ENCODE data around the gene SLC27A2.

Gene SLC27A2

DNA sequence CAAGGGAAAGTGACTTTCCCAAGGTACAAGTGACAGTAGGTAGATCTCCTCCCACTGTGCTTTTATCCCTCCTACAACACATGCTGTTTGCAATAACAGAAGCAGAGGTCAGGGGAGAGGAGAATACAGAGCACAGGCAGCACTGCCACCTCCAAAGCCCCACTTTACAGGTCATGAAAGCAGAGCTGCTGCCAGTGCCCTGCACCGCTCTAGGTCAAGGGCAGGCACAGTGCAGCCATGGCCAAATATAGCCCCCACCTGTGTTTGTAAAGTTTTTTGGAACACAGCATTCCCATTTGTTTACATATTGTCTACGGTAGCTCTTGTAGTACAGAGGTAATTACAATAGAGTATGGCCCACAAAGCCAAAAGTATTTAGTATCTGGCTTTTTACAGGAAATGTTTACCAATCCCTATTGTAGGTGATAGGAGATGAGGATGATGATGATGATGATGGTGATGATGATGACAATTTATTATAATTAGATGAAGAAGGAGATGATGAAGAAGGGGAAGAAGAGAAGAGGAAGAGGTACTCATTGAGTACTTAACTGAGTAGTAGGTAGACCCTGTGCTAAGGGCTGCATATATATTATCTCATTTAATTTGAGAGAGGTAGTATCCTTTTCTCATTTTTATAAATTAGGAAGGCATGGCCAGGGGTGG is 63.1 kb downstream of the SLC27A2 start:
- DNase-seq, result no peak

DNA sequence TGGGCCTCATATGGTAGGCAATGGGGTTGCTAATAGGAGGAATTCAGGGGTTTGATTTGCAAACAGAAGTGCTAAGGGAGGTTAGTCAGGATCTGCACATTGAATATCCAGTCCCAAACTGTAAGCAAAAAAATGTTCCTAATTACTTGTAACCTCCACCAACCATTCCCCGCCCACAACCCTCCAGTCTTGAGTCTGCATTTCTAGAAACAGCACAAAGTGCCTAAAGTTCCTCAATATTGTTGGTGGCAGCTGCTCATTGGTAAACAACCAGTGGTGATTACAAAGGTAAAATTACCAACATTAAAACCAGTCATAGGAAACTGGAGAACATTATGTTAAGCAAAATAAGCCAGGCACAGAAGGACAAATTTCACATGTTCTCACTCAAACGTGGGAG is 64.6 kb downstream of the SLC27A2 start:
- DNase-seq, result no peak

DNA sequence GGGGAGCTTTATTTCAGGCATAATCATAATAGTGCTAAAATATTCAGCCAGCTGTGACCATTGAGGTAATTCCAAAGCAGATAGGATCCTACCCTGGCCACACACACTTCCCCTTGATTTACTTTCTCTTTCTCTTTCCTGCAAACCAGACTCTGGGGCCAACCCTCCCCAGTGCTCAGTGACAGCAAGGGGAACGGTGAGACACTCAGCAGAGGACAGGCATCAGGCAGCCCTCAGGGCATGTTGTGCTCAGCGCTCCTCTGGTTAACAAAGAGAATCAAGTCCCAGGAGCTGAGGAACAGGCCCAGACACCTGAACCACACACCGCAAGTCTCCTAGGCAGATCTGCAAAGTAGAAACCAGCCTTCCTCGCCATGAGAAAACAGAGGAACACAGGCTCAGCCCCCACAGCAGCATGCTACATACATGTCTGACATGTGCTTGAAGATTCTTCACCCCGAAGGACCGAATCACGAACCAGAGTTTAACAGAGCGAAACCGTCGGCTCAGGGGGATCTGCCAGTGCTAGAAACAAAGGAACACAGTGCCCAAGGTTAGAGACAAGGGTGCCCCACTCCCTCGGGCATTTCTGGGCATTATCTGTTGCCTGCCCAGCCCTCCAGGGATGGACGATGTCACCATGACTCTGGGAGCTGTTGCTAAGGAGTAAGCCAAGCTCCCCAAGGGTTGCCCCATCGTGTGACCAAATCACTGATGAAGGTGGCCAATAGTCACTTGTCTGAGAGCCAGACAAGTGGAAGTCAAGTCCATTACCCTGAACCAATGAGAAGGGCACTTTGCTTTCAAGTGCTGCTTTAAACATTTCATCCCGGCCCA is 66.0 kb downstream of the SLC27A2 start:
- no peak for DNase-seq

DNA sequence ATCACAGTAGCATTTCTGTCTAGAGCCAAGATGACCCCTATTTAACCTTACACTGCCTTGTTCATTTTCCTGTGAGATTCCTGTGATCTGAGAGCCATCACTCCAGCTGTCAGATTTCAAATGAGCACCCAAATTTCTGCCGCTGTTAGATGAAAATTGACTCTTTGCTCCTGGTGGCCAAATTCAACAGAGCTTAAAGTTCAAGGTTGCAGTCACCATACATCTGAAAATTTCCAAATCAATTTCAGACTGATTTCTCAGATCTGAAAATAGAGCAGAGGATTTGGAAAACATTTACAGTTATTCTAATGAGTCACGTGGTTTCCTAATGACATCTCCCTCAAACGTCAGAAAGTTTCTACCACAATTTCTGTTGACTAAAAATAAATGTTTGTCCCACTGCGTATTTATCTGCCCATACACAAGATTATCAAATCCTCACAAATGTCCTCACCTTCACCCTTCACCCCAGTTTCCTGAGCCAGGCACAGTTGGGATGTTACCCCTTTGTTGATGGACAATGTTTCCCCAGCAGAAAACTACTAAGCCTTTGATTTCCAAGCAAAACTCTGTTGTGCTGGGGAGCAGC is 67.1 kb downstream of the SLC27A2 start:
- DNase-seq, result no peak

DNA sequence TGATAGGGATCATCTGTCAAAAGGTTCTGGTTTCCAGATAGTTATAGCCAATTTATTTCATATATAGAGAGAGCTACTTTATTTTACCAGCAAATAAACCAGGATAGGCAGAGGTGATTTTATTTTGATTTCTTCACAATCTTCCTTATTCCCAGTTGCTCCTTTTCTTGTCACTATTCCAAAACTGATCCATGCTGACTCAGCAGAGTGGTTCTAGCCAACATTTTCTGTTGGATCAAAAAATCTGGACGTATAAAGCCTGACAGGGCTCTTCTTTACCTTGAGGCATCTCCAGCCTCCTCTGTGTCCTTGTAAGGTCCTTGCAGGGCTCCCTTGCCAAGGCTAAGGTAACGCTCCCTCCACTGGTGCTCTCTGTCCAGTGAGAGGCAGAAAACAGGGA is 67.7 kb downstream of the SLC27A2 start:
- no peak for DNase-seq

DNA sequence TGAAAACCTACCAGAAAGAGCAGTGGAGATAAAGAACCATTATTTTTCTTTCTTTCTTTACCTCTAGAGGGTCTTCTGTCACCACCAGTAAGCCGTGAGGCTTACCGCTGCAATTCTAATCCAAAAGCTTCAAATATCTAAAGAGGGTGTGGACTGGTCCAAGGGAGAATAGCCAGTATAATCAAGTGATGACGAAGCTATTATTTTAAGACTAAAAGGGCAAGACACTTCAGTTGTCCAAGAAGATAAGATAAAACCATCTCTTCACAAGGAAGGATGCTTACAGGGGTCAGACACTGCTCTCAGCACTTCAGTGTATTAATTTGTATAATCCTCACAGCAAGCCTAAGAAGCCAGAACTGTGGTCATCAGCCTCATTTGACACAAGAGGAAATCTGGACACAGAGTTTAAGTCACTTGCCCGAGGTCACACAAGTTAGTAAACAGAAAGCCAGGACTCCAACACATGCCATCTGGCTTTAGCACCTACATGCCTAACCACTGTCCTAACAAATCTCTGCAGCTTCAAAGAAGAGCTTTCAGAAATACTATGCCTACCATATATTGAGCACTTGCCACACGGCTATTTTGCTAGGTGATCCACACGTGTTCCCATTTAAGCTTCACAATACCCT is 68.9 kb downstream of the SLC27A2 start:
- DNase-seq, result no peak

DNA sequence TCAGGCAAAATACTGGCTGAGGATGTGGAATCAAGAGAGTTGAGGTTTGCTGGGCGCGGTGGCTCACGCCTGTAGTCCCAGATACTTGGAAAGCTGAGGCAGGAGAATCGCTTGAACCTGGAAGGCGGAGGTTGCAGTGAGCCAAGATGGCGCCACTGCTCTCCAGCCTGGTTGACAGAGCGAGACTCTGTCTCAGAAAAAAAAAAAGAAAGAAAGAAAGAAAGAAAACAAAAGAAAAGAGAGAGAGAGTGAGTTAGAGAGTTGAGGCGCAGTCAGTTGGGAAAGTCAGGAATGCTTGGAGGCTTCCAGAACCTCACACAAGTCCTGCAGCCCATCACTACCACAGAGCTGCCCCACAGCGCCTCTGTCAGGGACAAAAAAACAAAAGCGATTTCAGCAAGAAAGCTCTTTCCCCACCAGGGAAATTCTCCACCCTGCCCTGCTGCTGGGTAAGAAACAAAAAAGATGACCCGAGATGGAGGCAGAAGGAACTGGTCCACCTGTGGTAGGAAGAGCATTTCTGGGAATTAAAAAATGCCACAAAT is 69.7 kb downstream of the SLC27A2 start:
- DNase-seq, result no peak

DNA sequence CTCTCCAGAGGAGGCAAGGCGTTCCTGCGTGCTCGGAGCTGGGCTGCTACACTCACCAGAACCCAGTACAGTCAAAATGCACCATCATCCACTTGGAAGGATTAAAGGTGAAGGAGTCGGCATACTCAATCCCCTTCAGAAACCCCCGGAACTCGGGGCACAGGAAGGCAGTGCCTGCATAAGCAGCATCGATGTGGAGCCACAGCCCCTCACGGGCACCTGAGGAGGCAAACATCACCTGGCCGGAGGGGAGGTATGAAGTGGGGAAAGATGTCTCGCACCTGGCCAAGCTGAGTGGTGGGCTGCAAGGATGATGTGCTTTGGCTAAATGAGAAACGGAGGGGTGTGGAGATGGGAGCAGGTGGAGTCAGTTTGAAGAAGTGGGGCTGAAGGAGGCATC is 70.6 kb downstream of the SLC27A2 start:
- no peak for DNase-seq

DNA sequence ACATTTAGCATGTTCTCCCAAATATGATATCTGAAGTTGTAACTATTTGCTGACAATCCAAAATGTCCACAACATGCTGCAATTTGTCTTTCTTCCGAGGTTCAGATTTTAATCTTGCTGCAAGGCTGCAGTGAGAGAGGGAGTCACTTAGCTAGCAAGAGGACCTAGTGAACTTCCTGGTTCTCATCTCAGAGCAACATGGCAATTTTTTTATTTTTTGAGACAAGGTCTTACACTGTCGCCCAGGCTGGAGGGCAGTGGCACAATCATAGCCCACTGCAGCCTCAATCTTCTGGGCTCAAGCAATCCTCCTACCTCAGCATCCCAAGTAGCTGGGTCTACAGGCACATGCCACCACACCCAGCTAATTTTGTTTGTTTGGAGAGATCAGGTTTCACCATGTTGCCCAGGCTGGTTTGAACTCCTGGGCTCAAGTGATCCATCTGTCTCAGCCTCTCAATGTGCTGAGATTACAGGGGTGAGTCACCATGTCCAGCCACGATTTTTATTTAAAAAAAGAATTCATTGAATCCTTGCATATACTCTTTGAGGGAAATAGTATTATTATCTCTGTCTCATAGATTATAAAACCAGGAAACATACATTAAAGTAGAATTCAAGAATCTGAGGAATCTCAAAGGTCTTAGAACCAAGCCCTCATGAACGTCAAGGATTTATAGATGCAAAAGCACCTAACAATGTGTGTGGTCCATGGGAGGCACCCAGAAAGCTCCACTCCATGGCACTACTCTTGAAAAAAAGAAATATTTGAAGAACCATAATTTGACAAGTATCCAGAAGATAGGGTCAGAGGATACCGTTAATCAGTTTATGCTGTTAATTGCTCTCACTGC is 74.4 kb downstream of the SLC27A2 start:
- peak; percentile 7 for DNase-seq

DNA sequence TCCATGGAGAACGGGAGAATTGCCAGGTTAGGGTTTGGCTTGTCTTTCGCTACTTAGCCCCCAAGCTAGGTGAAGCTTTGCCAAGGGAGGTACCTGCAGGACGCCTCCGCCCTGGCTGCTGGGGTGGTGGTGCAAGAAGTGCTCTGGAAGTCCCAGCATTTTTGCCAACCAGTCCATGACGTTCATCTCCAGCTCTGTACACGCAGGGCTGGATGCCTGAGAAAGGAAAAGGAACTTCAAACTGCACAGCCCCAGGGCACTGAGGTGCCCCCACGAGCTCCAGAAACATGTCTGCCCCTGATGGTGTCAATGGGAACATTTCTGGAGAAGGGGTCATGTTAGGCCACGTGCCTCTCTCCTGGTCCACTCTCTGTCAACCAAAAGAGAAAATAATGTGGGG is 75.3 kb downstream of the SLC27A2 start:
- no peak for DNase-seq

DNA sequence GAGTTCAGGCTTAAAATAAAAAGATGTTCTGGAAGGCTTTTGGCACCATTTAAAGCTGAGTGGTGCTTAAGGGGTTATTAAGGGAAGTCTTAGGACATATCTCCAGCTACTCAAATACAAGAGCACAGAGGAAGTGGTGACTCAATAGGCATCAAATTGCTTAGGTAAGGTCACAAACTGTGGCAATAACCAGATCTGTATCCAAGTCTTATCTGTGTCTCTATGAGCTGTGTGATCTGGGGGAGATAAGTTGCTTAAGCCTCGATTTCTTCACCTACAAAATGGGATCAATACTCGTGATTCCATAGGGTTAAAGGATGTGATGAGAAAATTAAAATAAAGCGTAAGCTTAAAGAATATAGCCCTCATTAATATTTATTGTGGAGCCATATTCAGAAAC is 75.9 kb downstream of the SLC27A2 start:
- no peak for DNase-seq

DNA sequence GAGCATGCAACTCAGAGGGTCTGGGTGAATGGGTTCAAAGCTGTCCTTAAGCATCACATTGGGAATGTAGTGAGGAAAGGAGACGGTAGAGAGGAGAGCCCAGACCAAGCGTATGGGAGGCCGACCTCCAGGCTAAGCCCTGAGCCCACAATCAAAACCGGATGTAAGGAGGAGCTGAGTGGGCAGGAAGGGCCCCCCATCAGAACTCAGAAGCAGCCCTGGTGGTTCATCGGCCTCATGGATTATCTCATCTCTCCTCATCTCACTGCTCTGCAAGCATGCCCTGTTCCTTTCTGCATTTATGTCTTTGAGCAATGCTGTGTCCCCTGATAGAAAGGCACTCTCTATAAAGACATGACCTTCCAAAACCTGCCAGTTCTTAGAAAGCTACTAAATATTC is 77.3 kb downstream of the SLC27A2 start:
- DNase-seq, result no peak

DNA sequence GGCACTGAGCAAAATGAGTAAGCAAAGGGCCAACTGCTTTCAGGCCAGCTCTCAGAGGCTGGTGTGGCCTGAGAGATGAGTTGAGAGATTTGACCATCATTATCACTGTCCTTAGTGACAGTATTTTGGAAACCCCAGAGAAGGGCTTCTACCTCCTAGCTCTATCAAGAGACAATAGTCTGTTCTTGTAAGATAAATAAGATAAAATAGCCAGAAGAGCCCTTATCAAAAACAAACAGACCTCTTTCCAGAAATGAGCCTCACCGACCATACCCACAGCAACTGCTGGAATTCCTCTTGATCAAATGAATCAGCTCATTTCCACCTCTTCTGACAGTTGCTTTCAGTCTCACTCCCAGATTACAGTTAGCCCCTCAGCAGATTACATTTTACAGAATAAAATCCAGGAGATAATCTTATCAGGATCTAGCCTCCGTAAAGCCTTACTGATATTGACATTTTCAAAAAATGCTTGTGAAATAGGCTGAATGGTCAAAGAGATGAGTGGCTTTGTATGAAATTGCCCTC is 79.0 kb downstream of the SLC27A2 start:
- no peak for DNase-seq

DNA sequence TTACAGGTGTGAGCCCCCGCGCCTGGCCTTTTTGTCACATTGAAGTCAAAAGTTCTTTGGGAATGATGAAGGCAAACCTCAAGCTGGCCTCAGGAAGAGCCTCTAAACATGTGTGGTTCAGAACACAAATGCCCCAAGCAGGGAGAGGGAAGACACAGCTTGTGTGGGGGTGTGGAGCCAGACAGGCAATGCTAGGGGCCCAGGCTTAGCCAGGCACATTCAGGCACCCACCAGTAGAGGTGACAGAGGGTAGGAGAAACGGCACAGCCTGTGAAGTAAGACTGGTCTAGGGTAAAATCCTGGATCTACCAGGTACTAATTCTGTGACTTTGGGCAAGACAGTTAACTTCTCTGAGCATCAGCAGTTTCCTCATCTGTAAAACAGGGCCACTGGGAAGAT is 80.0 kb downstream of the SLC27A2 start:
- DNase-seq, result no peak

DNA sequence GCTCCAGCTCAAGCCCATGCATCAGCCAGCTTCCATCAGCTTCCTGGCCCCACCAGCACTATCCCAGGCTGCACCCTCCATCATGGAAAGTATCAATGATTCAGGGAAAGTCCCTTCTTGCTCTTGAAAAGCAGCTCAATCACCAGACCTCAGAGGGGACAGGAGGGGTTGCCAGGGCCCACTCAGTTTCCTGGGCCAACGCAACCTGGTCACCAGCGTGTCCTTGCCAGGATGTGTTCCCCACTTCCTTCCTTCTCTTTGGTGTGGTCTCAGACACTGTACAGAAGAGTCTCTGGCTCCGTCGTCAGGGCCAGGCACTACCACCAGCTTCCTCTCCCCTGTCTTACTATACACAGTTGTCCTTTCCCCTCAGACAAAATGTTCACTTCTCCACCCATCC is 80.5 kb downstream of the SLC27A2 start:
- DNase-seq, result no peak

DNA sequence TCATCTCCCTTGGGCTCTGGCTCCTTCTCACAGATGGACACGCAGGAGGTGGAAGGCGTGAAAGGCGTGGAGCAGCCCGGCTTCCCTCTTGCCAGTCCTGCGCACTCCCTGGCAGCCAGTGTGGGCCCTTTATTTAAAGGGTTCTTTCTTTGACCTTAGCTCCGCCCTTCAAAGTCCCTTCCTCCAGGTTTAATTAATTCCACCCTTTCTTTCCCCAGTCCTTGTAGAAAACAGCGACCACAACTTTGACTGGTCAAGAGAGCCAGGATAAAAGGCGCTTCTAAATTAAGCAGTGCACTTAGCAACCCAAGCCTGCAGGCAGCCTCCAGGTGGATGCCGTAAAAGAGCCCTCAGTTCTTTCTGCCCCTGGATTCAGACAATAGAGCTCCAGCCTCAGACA is 83.6 kb downstream of the SLC27A2 start, which contains the start of gene HDC:
HDC (minus strand) TSS at position 107 of the 400 bp plus-strand sequence; CDS start at position 4, 103 bp downstream.
- DNase-seq, result no peak

DNA sequence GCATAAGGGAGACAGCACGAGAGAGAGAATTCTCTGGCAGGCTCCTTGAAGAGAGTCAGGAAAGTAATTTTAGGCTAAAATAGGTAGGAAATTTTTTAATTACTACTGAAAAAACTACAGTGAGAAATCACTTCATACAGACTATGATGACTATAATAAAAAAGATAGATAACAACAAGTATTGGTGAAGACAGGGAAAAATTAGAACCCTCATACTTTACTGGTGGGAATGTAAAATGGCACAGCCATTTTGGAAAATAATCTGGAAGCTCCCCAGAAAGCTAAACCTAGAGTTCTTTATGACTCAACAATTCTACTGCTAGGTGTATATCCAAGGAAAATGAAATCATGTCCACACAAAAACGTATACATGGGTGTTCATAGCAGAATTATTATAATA is 85.6 kb downstream of the SLC27A2 start:
- DNase-seq, result no peak

DNA sequence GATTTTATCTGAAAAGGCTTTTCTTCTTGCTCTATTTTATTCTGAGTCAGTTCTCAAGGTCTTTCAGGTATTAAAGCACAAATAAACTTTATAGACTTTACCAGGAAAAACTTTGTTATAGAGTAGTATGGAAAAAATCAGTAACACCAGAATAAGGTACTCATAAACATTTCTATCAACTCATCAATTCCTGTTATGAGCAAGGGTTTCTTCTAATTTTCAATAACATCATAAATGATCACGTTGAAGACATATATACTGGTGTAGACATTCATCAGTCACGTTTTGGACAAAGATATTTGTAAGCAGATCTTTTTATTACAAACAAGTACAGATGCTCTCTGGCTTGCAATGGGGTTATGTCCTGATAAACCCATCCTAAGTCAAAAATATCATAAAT is 93.1 kb downstream of the SLC27A2 start:
- no peak for DNase-seq

DNA sequence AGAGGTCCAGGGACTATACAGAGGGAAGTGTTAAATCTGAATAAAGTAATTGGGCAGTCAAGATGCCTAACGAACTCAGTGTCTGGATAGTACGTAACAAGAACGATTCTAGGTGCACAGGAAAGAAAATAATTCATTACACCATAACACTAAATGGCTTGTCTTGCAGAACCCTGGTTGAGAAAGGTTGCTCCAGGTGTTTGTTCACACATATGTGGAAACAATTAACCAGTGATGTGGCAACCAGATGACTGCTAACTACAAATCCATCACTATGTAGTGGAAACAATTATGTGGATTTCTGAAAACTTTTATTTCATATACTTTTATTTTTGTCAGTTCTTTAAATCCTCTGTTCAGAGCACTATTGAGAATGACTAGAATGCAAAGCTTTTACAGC is 93.9 kb downstream of the SLC27A2 start:
- no peak for DNase-seq

DNA sequence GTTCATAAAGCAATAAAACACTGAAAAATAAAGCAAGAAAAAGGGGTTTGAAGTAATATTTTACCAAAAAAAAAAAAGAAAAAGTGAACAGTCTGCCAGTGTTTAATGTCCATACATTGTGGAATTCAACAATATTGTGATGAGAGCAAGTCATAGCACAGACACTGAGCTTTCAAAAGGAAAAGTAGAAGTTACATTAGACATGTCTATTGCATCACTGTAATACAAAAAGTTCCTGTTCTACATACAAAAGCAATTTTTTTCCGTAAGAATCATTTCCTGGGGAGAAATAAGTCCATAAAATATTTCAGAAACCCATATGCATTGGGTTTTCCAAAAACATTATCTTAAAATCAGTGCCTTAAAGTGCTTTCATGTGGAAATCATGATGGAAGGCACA is 95.4 kb downstream of the SLC27A2 start:
- DNase-seq, result no peak

DNA sequence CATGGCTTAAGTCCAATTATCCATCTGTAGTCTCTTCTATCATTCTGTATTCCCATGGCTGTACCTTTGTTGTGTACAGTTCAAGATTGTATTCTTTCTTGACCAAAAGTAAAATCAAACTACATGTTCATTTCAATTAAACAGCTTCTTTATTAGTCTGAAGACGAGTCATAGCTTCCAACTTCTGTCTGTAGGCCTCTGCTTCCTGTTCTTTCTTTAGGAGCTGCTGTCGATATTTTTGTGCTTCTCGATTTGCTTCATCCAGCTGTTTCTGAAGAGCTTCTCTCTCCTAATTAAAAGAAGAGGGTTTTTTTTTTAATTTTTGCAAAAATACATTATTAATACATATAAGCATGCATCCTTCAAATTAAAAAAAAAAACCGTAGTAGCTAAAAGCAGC is 96.5 kb downstream of the SLC27A2 start:
- DNase-seq, result no peak

DNA sequence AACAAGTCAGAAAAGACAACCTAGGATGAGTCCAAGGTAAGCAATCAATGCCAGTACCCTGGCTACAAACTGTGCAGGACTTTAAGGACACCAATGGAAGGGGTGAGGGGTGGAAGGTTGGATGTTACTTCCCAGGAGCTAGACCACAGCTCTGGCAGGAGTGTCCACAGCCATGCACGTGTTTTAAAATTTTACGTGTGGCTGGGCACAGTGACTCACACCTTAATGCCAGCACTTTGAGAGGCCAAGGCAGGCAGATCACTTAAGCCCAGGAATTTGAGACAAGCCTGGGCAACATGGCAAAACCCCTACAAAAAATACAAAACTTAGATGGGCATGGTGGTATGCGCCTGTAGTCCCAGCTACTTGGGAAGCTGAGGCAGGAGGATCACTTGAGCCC is 98.3 kb downstream of the SLC27A2 start:
- no peak for DNase-seq

Measured in NCI-H510A treated with DMSO at 0.1 percent for 48 hours (cell line).